ENCODE measurements around the gene NPAS3. TPM values are rescaled to one million over a fixed set of nuclear protein-coding genes. Genes with fewer than 3 reads are reported as not detected.

NPAS3 gene
- total RNA-seq, 1 donor from 2014 or later = 2.0 TPM

DNA sequence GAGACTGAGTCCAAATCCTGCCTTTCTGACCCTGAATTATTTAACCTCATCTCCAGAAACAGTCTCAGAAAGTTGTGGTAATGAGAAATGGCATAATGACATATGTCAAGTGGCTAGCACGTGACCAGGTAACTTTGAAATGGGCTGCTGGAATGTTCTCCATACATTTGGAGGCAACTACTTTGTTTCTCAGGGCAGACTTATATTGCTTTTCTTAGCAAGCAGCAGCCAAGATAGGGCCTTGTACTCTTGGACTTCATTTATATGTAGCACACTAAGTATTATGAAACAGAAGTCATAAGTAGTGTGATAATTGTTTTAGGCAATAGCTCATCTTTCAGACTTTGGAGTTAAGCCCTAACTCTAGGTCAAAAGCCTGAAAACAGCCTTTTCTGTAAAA is 494.7 kb downstream of the NPAS3 start:
- no peak for DNase-seq (ENCODE audit: low read depth)
- Histone ChIP-seq H3K36me3 (ENCODE audit: control insufficient read depth, insufficient read depth, low read length) (no peaks in the 10 kb centered on the region), H3K4me3 (ENCODE audit: low read depth, low read length) (no peak overlapping the region), H3K27me3 (ENCODE audit: control insufficient read depth, insufficient read depth, low read length) (no peaks in the 10 kb centered on the region)
- TF ChIP-seq, protein P1, sequence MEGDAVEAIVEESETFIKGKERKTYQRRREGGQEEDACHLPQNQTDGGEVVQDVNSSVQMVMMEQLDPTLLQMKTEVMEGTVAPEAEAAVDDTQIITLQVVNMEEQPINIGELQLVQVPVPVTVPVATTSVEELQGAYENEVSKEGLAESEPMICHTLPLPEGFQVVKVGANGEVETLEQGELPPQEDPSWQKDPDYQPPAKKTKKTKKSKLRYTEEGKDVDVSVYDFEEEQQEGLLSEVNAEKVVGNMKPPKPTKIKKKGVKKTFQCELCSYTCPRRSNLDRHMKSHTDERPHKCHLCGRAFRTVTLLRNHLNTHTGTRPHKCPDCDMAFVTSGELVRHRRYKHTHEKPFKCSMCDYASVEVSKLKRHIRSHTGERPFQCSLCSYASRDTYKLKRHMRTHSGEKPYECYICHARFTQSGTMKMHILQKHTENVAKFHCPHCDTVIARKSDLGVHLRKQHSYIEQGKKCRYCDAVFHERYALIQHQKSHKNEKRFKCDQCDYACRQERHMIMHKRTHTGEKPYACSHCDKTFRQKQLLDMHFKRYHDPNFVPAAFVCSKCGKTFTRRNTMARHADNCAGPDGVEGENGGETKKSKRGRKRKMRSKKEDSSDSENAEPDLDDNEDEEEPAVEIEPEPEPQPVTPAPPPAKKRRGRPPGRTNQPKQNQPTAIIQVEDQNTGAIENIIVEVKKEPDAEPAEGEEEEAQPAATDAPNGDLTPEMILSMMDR (IDR thresholded peaks at IDR 0.05; ENCODE audit: insufficient read depth, low read length, poor library complexity, severe bottlenecking) = no peak

DNA sequence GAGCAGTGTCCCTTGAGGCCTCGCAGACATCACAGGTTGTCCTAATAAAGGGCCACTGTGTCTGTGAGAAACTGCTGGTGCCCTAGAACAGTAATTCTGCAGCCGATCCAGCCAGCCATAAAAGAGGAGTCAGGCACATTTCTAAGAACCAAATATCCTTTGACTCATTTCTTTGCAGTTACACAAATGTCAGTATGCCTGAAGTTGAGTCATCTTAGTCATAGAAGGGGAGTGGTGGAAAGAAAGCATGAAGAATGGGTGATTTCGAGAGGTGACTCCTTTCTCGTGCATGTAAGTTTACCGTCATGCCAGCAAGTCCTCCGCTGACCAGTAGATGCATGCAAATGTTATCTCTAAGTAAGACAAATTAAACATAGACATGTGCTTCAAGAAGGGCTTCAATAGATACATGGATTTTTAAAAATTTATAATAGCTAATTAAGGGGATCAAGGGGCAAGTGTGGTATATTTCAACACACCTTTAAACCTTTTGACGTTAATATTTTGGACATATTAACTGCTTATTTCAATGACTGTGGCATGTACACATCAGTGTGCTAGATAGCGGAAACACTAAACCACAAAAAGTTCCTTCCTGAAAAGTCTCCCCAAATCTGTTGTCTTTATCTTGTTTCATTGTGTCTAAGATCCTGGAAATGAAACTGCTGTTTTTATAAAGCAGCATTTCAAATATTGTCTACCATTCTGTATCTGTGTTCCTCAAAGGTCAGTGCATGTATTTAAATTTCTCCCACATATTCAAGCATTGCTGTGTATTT is 497.4 kb downstream of the NPAS3 start:
- Histone ChIP-seq H3K4me3 (ENCODE audit: low read depth, low read length) (no peak overlapping the region), H3K36me3 (ENCODE audit: control insufficient read depth, insufficient read depth, low read length) (no peaks in the 10 kb centered on the region), H3K27me3 (ENCODE audit: control insufficient read depth, insufficient read depth, low read length) (no peaks in the 10 kb centered on the region)
- peak; percentile 58 for DNase-seq (ENCODE audit: low read depth)
- TF ChIP-seq, protein P1 (IDR thresholded peaks at IDR 0.05; ENCODE audit: insufficient read depth, low read length, poor library complexity, severe bottlenecking) = no peak

DNA sequence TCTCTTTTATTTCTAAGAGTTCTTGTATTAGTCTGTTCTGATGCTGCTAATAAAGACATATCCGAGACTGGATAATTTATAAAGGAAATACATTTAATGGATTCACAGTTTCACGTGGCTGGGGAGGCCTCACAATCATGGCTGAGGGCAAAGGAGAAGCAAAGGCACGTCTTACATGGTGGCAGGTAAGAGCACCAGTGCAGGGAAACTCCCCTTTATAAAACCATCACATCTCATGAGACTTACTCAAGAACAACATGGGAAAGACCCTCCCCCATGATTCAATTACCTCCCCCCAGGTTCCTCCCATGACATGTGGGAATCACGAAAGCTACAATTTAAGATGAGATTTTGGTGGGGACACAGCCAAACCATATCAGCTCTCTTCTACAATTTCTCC is 503.0 kb downstream of the NPAS3 start:
- no peak for DNase-seq (ENCODE audit: low read depth)
- no peaks in the 10 kb centered on the region for H3K27me3 ChIP-seq (ENCODE audit: control insufficient read depth, insufficient read depth, low read length)
- TF ChIP-seq, protein P1 (IDR thresholded peaks at IDR 0.05; ENCODE audit: insufficient read depth, low read length, poor library complexity, severe bottlenecking) = no peak
- no peak overlapping the region for H3K4me3 ChIP-seq (ENCODE audit: low read depth, low read length)
- no peaks in the 10 kb centered on the region for H3K36me3 ChIP-seq (ENCODE audit: control insufficient read depth, insufficient read depth, low read length)

DNA sequence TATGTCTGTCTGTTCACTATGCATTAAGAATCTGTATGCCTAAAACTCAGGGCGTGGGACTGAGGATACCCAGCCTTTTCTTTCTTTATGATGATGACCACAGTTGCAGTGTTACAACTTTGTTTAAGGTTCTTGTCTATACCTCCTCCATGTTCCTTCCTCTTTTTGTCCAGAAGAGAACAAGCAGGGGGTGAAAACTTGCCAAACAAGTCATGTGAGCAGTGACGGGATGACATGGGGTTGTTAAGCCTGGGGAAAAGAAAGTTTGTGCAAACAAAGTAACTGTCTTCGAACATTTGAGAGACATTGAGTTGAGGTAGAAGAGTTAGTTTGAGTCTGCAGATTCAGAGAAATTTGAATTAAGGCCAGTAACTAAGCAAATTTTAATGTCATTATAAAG is 505.5 kb downstream of the NPAS3 start:
- no peak for DNase-seq (ENCODE audit: low read depth)
- Histone ChIP-seq H3K27me3 (ENCODE audit: control insufficient read depth, insufficient read depth, low read length) (no peaks in the 10 kb centered on the region), H3K36me3 (ENCODE audit: control insufficient read depth, insufficient read depth, low read length) (no peaks in the 10 kb centered on the region), H3K4me3 (ENCODE audit: low read depth, low read length) (no peak overlapping the region)
- TF ChIP-seq, protein P1 (IDR thresholded peaks at IDR 0.05; ENCODE audit: insufficient read depth, low read length, poor library complexity, severe bottlenecking) = no peak

DNA sequence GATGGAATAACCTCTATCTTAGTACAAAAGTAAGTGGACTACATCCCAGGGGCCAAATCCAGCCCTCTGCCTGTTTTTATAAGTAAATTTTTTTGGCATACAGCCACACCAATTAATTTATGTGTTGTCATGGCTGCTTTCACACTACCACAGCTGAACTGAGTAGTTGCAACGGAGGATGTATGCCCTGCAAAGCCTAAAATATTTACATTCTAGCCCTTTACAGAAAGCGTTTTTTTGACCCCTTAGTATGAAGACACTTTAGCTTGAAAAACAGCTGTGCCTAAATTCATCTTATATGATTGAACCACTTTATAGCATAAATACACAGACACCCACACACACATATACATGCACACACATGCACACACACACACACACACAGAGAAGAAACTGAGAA is 510.6 kb downstream of the NPAS3 start:
- no peak for DNase-seq (ENCODE audit: low read depth)
- Histone ChIP-seq H3K4me3 (ENCODE audit: low read depth, low read length) (no peak overlapping the region), H3K27me3 (ENCODE audit: control insufficient read depth, insufficient read depth, low read length) (no peaks in the 10 kb centered on the region), H3K36me3 (ENCODE audit: control insufficient read depth, insufficient read depth, low read length) (no peaks in the 10 kb centered on the region)
- TF ChIP-seq, protein P1 (IDR thresholded peaks at IDR 0.05; ENCODE audit: insufficient read depth, low read length, poor library complexity, severe bottlenecking) = no peak

Measured in kidney epithelial cell (primary cell).